ENCODE data around the gene UCHL5. TPM values are rescaled to one million over a fixed set of nuclear protein-coding genes. Genes with fewer than 3 reads are reported as not detected.
"Not testable (repeated sequence)": the region's sequence is repeated elsewhere in the genome, so short reads cannot be mapped to it uniquely, and the experiment has no call there.

UCHL5 gene
- total RNA-seq, 1 donor from 2014 or later: 93.1 TPM

- intact Hi-C loops (cut with micrococcal nuclease): loop anchor here (2.0 to 5.0 kb wide), 4 partner anchors 33 to 467 kb away; partner anchors contain the start of genes CDC73 and RGS1
- H3K4me1 Mint-ChIP-seq (ENCODE audit: low read depth): peaks cover 50% of the 10 kb centered on the region
- H3K9me3 Mint-ChIP-seq: no peaks in the 10 kb centered on the region
- peak overlapping the region; percentile 41 for H3K4me3 Mint-ChIP-seq
- H3K27ac Mint-ChIP-seq: peak overlapping the region; percentile 88
- H3K36me3 Mint-ChIP-seq (ENCODE audit: low read depth): peaks cover 8% of the 10 kb centered on the region
- DNase-seq (ENCODE audit: low spot score): no peak
- no peaks in the 10 kb centered on the region for H3K27me3 Mint-ChIP-seq (ENCODE audit: insufficient read depth)
Observed at GRCh38 chr1:192984080-192984479, 75.1 kb downstream of the UCHL5 start.

- H3K9me3 Mint-ChIP-seq: no peaks in the 10 kb centered on the region
- peak overlapping the region; percentile 41 for H3K4me3 Mint-ChIP-seq
- no peak for DNase-seq (ENCODE audit: low spot score)
- peak overlapping the region; percentile 88 for H3K27ac Mint-ChIP-seq
- H3K36me3 Mint-ChIP-seq (ENCODE audit: low read depth): peaks cover 10% of the 10 kb centered on the region
- intact Hi-C loops (cut with micrococcal nuclease): loop anchor here (1.0 to 5.0 kb wide), 6 partner anchors 34 to 343 kb away; partner anchors contain the start of gene CDC73
- H3K4me1 Mint-ChIP-seq (ENCODE audit: low read depth): peaks cover 56% of the 10 kb centered on the region
- H3K27me3 Mint-ChIP-seq (ENCODE audit: insufficient read depth): no peaks in the 10 kb centered on the region
Observed at GRCh38 chr1:192983349-192983980, 75.7 kb downstream of the UCHL5 start.

GRCh38 chr1:192980856-192981255 lies 78.3 kb downstream of the UCHL5 start:
- Mint-ChIP-seq H3K36me3 (ENCODE audit: low read depth) (peaks cover 5% of the 10 kb centered on the region), H3K4me1 (ENCODE audit: low read depth) (peaks cover 59% of the 10 kb centered on the region), H3K27ac (no peak overlapping the region), H3K4me3 (no peak overlapping the region), H3K9me3 (no peaks in the 10 kb centered on the region), H3K27me3 (ENCODE audit: insufficient read depth) (no peaks in the 10 kb centered on the region)
- no peak for DNase-seq (ENCODE audit: low spot score)
- intact Hi-C loops (cut with micrococcal nuclease): loop anchor here (5.0 kb wide), 2 partner anchors 36 to 141 kb away; partner anchors contain the start of gene CDC73

- intact Hi-C loops (cut with micrococcal nuclease): loop anchor here (5.0 kb wide), 2 partner anchors 37 to 142 kb away; partner anchors contain the start of gene CDC73
- not testable (repeated sequence) for H3K9me3 Mint-ChIP-seq; H3K36me3 Mint-ChIP-seq (ENCODE audit: low read depth); H3K27ac Mint-ChIP-seq; DNase-seq (ENCODE audit: low spot score); H3K4me3 Mint-ChIP-seq; H3K27me3 Mint-ChIP-seq (ENCODE audit: insufficient read depth)
- H3K4me1 Mint-ChIP-seq (ENCODE audit: low read depth): peaks cover 54% of the 10 kb centered on the region
Observed at GRCh38 chr1:192980334-192980733, 78.8 kb downstream of the UCHL5 start.

GRCh38 chr1:192979542-192979941 lies 79.6 kb downstream of the UCHL5 start:
- Mint-ChIP-seq H3K9me3 (no peaks in the 10 kb centered on the region), H3K27ac (no peak overlapping the region), H3K27me3 (ENCODE audit: insufficient read depth) (no peaks in the 10 kb centered on the region), H3K4me1 (ENCODE audit: low read depth) (peaks cover 46% of the 10 kb centered on the region), H3K4me3 (no peak overlapping the region), H3K36me3 (ENCODE audit: low read depth) (peaks cover 5% of the 10 kb centered on the region)
- intact Hi-C loops (cut with micrococcal nuclease): no loop called here
- DNase-seq (ENCODE audit: low spot score): no peak

- Mint-ChIP-seq H3K27me3 (ENCODE audit: insufficient read depth) (no peaks in the 10 kb centered on the region), H3K4me3 (no peak overlapping the region), H3K9me3 (no peaks in the 10 kb centered on the region), H3K36me3 (ENCODE audit: low read depth) (peaks cover 5% of the 10 kb centered on the region), H3K4me1 (ENCODE audit: low read depth) (peaks cover 33% of the 10 kb centered on the region), H3K27ac (no peak overlapping the region)
- intact Hi-C loops (cut with micrococcal nuclease): no loop called here
- no peak for DNase-seq (ENCODE audit: low spot score)
Observed at GRCh38 chr1:192978195-192978710, 80.9 kb downstream of the UCHL5 start.

GRCh38 chr1:192977089-192977706 lies 82.0 kb downstream of the UCHL5 start:
- Mint-ChIP-seq H3K27me3 (ENCODE audit: insufficient read depth) (no peaks in the 10 kb centered on the region), H3K27ac (no peak overlapping the region), H3K36me3 (ENCODE audit: low read depth) (peaks cover 5% of the 10 kb centered on the region), H3K4me1 (ENCODE audit: low read depth) (peaks cover 25% of the 10 kb centered on the region), H3K9me3 (no peaks in the 10 kb centered on the region), H3K4me3 (no peak overlapping the region)
- no peak for DNase-seq (ENCODE audit: low spot score)
- intact Hi-C loops (cut with micrococcal nuclease): no loop called here

- Mint-ChIP-seq H3K9me3 (no peaks in the 10 kb centered on the region), H3K4me3 (no peak overlapping the region), H3K27me3 (ENCODE audit: insufficient read depth) (no peaks in the 10 kb centered on the region), H3K4me1 (ENCODE audit: low read depth) (peaks cover 25% of the 10 kb centered on the region), H3K27ac (no peak overlapping the region), H3K36me3 (ENCODE audit: low read depth) (peaks cover 3% of the 10 kb centered on the region)
- intact Hi-C loops (cut with micrococcal nuclease): no loop called here
- no peak for DNase-seq (ENCODE audit: low spot score)
Observed at GRCh38 chr1:192976576-192976975, 82.6 kb downstream of the UCHL5 start.

- peaks cover 19% of the 10 kb centered on the region for H3K4me1 Mint-ChIP-seq (ENCODE audit: low read depth)
- intact Hi-C loops (cut with micrococcal nuclease): no loop called here
- no peak for DNase-seq (ENCODE audit: low spot score)
- H3K27ac Mint-ChIP-seq: no peak overlapping the region
- peaks cover 3% of the 10 kb centered on the region for H3K36me3 Mint-ChIP-seq (ENCODE audit: low read depth)
- no peaks in the 10 kb centered on the region for H3K9me3 Mint-ChIP-seq
- H3K4me3 Mint-ChIP-seq: no peak overlapping the region
- peaks cover 2% of the 10 kb centered on the region for H3K27me3 Mint-ChIP-seq (ENCODE audit: insufficient read depth)
Observed at GRCh38 chr1:192974701-192975100, 84.5 kb downstream of the UCHL5 start.

- H3K36me3 Mint-ChIP-seq (ENCODE audit: low read depth): peaks cover 2% of the 10 kb centered on the region
- H3K9me3 Mint-ChIP-seq: no peaks in the 10 kb centered on the region
- H3K27ac Mint-ChIP-seq: no peak overlapping the region
- H3K4me1 Mint-ChIP-seq (ENCODE audit: low read depth): peaks cover 16% of the 10 kb centered on the region
- H3K27me3 Mint-ChIP-seq (ENCODE audit: insufficient read depth): peaks cover 2% of the 10 kb centered on the region
- no peak overlapping the region for H3K4me3 Mint-ChIP-seq
- DNase-seq (ENCODE audit: low spot score): no peak
- intact Hi-C loops (cut with micrococcal nuclease): no loop called here
Observed at GRCh38 chr1:192973988-192974387, 85.2 kb downstream of the UCHL5 start.

- intact Hi-C loops (cut with micrococcal nuclease): no loop called here
- Mint-ChIP-seq H3K36me3 (ENCODE audit: low read depth) (no peaks in the 10 kb centered on the region), H3K9me3 (no peaks in the 10 kb centered on the region), H3K27ac (no peak overlapping the region), H3K27me3 (ENCODE audit: insufficient read depth) (peaks cover 2% of the 10 kb centered on the region), H3K4me3 (no peak overlapping the region), H3K4me1 (ENCODE audit: low read depth) (peaks cover 9% of the 10 kb centered on the region)
- no peak for DNase-seq (ENCODE audit: low spot score)
Observed at GRCh38 chr1:192973202-192973601, 86.0 kb downstream of the UCHL5 start.

- DNase-seq (ENCODE audit: low spot score): no peak
- H3K27me3 Mint-ChIP-seq (ENCODE audit: insufficient read depth): peaks cover 3% of the 10 kb centered on the region
- H3K4me1 Mint-ChIP-seq (ENCODE audit: low read depth): peaks cover 10% of the 10 kb centered on the region
- no peak overlapping the region for H3K4me3 Mint-ChIP-seq
- no peaks in the 10 kb centered on the region for H3K9me3 Mint-ChIP-seq
- intact Hi-C loops (cut with micrococcal nuclease): no loop called here
- H3K27ac Mint-ChIP-seq: no peak overlapping the region
- H3K36me3 Mint-ChIP-seq (ENCODE audit: low read depth): no peaks in the 10 kb centered on the region
Observed at GRCh38 chr1:192969091-192969490, 90.1 kb downstream of the UCHL5 start.

GRCh38 chr1:192968323-192968722 lies 90.8 kb downstream of the UCHL5 start:
- Mint-ChIP-seq H3K27ac (no peak overlapping the region), H3K4me3 (no peak overlapping the region), H3K36me3 (ENCODE audit: low read depth) (no peaks in the 10 kb centered on the region), H3K9me3 (no peaks in the 10 kb centered on the region), H3K4me1 (ENCODE audit: low read depth) (peaks cover 10% of the 10 kb centered on the region), H3K27me3 (ENCODE audit: insufficient read depth) (peaks cover 4% of the 10 kb centered on the region)
- DNase-seq (ENCODE audit: low spot score): no peak
- intact Hi-C loops (cut with micrococcal nuclease): no loop called here
